Neutrophil (primary cell): ENCODE data around the gene CACNA2D4.

Experiments used
- H3K27ac ChIP-seq: fragments of 200-600 bp; sonication (generic); 2 replicates; pipeline ENCODE4 v1.5.1; 2016; ENCODE audit warnings: mild to moderate bottlenecking, moderate library complexity
- H3K27me3 ChIP-seq: fragments of 200-600 bp; sonication (generic); 2 replicates; pipeline ENCODE4 v1.6.0; 2016; ENCODE audit warnings: mild to moderate bottlenecking
- H3K36me3 ChIP-seq: fragments of 200-600 bp; sonication (generic); 2 replicates; pipeline ENCODE4 v1.5.1; 2017
- H3K4me1 ChIP-seq, 2 experiments: fragments of 200-600 bp in 1 of 2; sonication (generic) in 1 of 2; 1 replicate in 1 of 2; 2 replicates in 1 of 2; pipeline versions ENCODE4 v1.5.1 to v1.6.1; 2013 to 2016; ENCODE audit warnings: low read depth in 1 of 2, low read length in 1 of 2, mild to moderate bottlenecking in 1 of 2, moderate library complexity in 1 of 2; ENCODE audit not compliant: control insufficient read depth in 1 of 2, insufficient read depth in 1 of 2
- H3K4me3 ChIP-seq, 2 experiments: fragments of 200-600 bp in 1 of 2; sonication (generic) in 1 of 2; 1 replicate in 1 of 2; 2 replicates in 1 of 2; pipeline ENCODE4 v1.5.1; 2013 to 2016; ENCODE audit warnings: low read depth in 1 of 2, low read length in 1 of 2, mild to moderate bottlenecking in 1 of 2, moderate library complexity in 1 of 2
- H3K9me3 ChIP-seq: fragments of 200-600 bp; sonication (generic); 2 replicates; pipeline ENCODE4 v1.5.1; 2016
- TF ChIP-seq, protein P1 (sequence below): fragments of 200-600 bp; sonication (generic); IDR thresholded peaks from 2 replicates; pipeline ENCODE4 v1.5.1; 2016; ENCODE audit warnings: antibody characterized with exemption

The CACNA2D4 gene

DNA sequence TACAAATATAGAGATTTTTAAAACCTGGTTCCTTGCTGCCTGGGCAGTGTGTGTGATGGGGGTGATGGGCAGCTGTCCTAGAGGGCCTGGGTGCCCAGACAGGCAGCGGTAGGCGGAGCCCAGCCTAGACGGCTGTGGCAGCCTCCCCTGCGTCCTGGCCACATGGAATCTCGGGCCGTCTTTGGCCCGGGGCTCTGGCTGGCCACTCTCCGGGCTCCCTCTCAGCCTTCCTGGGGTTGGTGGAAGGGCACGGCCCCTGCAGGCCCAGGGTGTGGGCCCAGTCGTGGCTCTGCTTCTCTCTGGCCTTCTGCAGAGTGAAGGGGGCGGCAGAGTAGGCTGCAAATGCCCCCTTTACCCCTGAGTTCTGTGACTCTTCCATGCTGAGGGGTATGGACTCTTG lies 95.8 kb downstream of the CACNA2D4 start:
- TF ChIP-seq, protein P1, sequence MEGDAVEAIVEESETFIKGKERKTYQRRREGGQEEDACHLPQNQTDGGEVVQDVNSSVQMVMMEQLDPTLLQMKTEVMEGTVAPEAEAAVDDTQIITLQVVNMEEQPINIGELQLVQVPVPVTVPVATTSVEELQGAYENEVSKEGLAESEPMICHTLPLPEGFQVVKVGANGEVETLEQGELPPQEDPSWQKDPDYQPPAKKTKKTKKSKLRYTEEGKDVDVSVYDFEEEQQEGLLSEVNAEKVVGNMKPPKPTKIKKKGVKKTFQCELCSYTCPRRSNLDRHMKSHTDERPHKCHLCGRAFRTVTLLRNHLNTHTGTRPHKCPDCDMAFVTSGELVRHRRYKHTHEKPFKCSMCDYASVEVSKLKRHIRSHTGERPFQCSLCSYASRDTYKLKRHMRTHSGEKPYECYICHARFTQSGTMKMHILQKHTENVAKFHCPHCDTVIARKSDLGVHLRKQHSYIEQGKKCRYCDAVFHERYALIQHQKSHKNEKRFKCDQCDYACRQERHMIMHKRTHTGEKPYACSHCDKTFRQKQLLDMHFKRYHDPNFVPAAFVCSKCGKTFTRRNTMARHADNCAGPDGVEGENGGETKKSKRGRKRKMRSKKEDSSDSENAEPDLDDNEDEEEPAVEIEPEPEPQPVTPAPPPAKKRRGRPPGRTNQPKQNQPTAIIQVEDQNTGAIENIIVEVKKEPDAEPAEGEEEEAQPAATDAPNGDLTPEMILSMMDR: no peak
- H3K4me1 ChIP-seq: no peaks in the 10 kb centered on the region
- no peaks in the 10 kb centered on the region for H3K36me3 ChIP-seq
- peaks cover 56% of the 10 kb centered on the region for H3K27me3 ChIP-seq
- H3K9me3 ChIP-seq: no peaks in the 10 kb centered on the region
- H3K27ac ChIP-seq: no peak overlapping the region
- no peak overlapping the region for H3K4me3 ChIP-seq

DNA sequence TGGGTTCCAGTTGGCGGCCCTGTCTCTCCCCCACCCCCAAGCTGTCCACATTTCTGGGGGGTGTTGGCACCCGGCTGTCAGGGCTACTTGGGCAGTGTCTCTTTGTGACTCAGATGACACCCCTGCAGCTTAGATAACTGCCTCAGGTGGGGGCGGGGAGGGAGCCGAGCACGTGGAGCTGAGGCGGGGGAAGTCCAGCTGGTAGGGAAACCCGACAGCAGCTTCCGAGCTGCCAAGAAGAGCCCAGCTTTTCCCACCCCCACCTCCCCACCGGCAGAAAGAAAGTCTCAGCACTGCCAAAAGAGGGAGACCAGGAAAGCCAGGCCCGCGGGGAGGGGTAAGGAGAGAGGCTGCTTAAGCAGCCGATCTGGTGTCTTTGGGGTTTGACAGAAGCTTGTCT lies 96.6 kb downstream of the CACNA2D4 start:
- Histone ChIP-seq H3K4me1 (no peaks in the 10 kb centered on the region), H3K27ac (no peak overlapping the region), H3K27me3 (peaks cover 55% of the 10 kb centered on the region), H3K9me3 (no peaks in the 10 kb centered on the region), H3K36me3 (no peaks in the 10 kb centered on the region), H3K4me3 (no peak overlapping the region)
- TF ChIP-seq, protein P1: no peak

DNA sequence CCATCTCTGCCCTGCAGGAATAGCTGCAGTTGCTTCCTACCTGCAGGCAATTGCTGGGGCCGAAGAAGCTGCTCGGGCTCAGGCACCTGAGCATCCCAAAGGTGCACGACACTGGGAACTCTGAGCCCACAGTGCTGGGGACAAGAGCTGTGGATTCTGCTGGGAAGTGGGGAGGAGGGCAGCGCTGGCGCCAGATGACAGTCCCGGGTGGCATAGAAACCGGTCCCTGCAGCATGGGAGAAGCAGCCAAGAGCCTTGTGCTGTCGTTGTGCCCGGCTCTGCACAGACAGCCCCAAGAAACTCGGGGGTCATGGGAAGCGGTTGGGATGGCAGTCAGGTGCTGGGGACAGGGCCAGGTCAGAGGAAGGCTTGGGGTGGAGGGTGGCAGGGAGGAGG lies 97.6 kb downstream of the CACNA2D4 start:
- H3K4me1 ChIP-seq: no peaks in the 10 kb centered on the region
- H3K9me3 ChIP-seq: no peaks in the 10 kb centered on the region
- peaks cover 63% of the 10 kb centered on the region for H3K27me3 ChIP-seq
- H3K4me3 ChIP-seq: no peak overlapping the region
- TF ChIP-seq, protein P1: no peak
- no peaks in the 10 kb centered on the region for H3K36me3 ChIP-seq
- H3K27ac ChIP-seq: no peak overlapping the region

DNA sequence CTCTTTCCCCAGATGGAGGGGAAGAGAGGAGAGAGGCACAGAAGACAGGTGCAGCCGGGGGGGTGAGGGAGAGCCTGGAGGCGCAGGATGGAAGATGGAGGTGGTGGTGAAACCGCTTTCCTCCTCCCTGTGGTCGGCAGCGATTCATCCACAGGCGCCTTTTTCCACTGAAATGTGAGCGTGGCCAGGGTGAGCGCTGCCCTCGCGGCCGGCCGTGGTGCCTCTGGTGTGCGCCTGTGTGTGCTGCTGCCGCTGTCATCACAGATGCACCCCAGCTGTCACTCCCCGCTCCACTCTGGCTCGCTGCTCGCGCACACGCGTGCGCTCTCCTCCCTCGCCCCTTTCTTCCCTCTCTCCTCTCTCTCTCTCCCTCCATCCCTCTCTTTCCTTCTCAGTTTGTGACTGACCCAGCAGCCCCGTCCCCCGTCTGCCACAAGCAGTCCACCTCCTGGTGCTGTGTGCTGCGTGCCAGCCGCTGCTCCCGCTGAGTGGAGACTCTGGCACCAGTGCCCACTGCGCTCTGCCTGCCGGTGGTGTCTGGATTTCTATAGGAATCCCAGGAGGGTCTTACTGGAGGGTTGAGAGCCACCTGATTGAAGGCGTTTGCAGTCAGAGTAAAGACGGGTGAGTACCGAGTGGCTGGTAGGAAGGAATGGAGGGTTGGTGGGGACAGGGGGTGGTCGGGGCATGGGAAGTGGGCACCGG lies 98.1 kb downstream of the CACNA2D4 start, which contains the start of gene LRTM2:
Gene LRTM2, plus strand, starts transcription at position 375 of the 705 bp plus-strand sequence. CDS start 7,584 bp downstream, outside the sequence.
- no peak within 1 kb of the TSS for H3K4me3 ChIP-seq
- TF ChIP-seq, protein P1: no peak
- H3K36me3 ChIP-seq: no peaks in the 10 kb centered on the region
- H3K27ac ChIP-seq: no peak within 1 kb of the TSS
- H3K27me3 ChIP-seq: peaks cover 69% of the 10 kb centered on the region
- no peaks in the 10 kb centered on the region for H3K4me1 ChIP-seq
- H3K9me3 ChIP-seq: no peaks in the 10 kb centered on the region

DNA sequence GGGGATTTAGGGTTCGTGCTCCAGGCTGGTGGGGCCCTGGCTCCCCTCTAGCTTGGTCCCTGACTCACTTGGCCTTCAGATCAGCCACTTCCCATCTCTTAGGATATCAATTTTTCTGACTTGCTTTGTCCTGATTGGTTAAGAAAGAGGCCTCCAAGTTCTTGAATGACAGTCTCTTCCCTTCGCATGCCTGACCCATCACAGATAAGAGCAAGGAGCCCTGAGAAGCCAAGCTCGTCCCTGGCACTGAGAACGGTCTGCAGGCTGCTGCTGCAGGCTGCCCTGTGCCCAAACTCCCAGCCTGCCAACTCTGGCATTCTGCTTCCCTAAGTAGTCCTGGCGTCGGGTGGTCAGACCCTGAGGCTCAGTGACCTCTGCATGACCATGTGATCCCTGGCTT lies 98.9 kb downstream of the CACNA2D4 start:
- H3K9me3 ChIP-seq: no peaks in the 10 kb centered on the region
- H3K4me3 ChIP-seq: no peak overlapping the region
- H3K36me3 ChIP-seq: no peaks in the 10 kb centered on the region
- peaks cover 64% of the 10 kb centered on the region for H3K27me3 ChIP-seq
- TF ChIP-seq, protein P1: no peak
- peaks cover 1 to 4% of the 10 kb centered on the region in 2 experiments for H3K4me1 ChIP-seq
- no peak overlapping the region for H3K27ac ChIP-seq
